Stimulated activated CD8-positive, alpha-beta memory T cell treated with anti-CD3 and anti-CD28 coated beads, Interleukin-7, amount 100 ng/mL, for 4 hours (primary cell): ENCODE data around the gene FHDC1.
"Not testable (repeated sequence)": the region's sequence is repeated elsewhere in the genome, so short reads cannot be mapped to it uniquely, and the experiment has no call there.

Source experiments
- DNase-seq, 2 donors: peaks; one replicate each; pipeline ENCODE4 v3.0.0-alpha.2; 2020; ENCODE audit warnings: low read depth in 2 of 2

The FHDC1 gene, protein sequence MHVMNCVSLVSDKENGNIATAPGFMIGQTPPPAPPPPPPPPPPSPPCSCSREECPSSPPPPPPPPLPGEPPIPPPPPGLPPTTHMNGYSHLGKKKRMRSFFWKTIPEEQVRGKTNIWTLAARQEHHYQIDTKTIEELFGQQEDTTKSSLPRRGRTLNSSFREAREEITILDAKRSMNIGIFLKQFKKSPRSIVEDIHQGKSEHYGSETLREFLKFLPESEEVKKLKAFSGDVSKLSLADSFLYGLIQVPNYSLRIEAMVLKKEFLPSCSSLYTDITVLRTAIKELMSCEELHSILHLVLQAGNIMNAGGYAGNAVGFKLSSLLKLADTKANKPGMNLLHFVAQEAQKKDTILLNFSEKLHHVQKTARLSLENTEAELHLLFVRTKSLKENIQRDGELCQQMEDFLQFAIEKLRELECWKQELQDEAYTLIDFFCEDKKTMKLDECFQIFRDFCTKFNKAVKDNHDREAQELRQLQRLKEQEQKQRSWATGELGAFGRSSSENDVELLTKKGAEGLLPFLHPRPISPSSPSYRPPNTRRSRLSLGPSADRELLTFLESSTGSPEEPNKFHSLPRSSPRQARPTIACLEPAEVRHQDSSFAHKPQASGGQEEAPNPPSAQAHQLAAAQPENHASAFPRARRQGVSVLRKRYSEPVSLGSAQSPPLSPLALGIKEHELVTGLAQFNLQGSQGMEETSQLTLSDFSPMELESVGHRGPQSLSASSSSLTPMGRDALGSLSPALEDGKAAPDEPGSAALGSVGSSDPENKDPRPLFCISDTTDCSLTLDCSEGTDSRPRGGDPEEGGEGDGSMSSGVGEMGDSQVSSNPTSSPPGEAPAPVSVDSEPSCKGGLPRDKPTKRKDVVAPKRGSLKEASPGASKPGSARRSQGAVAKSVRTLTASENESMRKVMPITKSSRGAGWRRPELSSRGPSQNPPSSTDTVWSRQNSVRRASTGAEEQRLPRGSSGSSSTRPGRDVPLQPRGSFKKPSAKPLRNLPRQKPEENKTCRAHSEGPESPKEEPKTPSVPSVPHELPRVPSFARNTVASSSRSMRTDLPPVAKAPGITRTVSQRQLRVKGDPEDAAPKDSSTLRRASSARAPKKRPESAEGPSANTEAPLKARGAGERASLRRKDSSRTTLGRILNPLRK

DNA sequence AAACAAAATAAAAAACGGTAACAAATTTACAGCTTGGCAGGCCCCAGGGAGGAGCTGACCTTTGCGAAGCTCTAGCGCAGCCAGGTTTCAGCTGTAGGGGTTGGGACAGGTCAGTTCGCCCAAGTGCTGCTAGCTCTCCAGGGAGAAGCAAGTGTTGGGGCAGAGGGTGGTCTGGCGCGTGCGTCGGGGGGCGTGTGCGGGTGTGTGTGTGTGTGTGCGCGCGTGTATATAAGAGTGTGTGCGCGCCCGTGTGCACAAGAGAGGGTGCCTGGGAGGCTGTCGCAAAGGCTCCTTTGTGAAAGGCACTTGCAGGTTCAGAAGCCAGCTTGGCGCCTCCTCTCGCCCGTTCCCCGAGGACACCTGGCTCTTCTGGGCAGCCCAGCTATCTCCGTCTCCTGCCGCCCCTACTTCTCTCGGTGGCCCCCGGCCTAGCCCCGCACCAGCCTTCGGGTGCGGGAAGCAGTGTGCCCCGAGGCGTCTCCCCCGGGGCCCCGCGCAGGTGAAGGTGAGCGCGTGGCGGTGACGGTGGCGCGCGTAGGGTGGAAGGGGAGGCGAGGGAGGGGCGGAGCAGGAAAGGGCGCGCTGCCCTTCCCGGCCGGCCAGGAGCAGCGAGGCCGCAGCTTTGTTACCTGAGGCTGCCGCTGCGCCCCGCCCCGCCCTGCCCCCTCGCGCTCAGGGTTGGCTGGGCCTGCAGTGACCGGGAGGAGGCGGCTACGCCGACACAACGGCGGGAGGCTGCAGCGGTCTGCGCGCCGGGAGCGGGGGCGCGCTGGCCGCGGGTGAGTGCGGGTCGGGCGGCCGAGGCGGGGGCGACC is at the start of gene FHDC1:
TSS of gene FHDC1 (plus strand) at position 693 of the 815 bp plus-strand sequence. CDS start 6,735 bp downstream, outside the sequence.
- no peak for DNase-seq

DNA sequence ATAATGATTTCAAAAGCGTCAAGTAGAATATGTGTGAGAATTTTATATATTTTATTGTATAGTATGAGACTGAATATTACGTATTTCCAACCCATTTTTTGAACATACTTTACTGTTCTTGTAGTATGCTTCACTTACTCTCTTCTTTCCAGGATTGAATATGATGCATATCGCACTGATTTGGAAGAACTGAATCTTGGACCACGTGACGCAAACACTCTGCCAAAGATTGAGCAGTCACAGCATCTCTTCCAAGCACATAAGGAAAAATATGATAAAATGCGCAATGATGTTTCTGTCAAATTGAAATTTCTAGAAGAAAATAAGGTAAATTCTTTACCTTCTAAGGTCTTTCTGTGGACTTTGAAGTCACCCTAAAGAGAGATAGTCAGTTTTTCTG is 48.1 kb upstream of the FHDC1 start:
- no peak for DNase-seq

DNA sequence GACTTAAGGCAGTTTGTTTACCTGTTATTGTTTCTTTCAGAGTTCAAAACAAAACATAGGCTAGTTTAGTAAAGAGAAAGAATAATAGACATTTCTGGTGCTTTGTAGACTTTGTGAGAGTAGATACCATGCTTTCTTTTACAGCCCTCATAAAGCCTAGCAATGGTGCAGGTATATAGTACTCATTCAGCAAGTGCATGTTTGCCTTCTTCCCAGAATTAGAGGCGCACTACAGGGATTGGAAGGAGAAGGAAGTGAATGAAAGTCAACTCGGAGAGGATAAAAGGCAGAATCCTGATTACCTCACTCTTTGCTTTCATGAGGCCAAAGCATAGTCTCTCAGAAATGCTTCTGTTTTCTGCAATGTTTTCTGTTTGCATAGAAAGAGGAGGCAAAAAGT is 43.1 kb upstream of the FHDC1 start:
- no peak for DNase-seq

DNA sequence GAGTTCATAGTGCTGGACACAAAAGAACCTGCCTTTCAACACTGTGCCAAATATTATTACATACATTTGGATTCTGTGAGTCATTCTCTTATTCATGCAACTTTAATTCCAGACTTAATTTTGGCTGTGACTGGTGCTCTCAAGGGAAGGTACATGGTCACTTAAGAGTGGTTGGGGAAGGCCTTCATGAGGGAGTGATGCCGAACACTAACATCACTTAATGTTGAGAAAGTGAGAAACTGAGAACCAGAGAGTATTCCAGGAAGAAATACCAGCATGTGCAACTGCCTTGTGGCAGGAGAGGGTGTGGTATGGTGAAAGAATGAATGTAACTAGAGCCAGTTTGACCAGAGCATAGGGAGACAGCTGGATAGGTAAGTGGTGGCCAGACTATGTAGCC is 41.5 kb upstream of the FHDC1 start:
- no peak for DNase-seq

DNA sequence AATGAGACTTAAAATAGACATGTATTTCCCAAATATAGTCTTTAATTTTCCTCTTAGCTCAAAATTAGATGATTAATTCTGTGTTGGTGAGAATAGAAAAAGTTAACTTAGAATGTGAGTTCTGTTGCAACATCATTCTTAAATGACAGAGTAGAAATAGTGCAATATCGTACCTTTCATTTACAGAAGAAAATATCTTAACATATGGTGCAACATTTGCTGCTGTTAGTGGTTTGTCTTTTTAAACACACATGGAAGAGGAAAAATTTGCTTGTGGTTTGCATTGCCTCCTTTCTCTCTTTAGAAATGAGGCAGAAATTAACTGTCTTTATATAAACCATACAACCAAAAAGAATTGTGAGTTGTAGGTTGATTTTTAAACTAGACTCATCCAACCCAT is 39.3 kb upstream of the FHDC1 start:
- DNase-seq, result no peak

DNA sequence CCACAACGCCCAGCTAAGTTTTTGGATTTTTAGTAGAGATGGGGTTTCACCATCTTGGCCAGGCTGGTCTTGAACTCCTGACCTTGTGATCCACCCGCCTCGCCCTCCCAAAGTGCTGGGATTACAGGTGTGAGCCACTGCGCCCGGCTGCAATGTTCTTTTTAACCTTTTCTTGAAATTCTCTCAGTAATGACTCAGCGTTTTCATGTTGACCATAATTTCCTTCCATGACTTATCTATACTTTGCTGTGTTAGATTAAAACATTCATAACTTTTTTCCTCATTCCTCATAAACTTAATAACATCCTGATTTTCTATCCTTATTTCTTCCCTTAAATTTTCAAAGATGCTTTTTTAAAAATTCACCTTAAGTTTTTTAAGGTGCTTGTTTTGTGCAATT is 38.0 kb upstream of the FHDC1 start:
- not testable (repeated sequence) for DNase-seq

DNA sequence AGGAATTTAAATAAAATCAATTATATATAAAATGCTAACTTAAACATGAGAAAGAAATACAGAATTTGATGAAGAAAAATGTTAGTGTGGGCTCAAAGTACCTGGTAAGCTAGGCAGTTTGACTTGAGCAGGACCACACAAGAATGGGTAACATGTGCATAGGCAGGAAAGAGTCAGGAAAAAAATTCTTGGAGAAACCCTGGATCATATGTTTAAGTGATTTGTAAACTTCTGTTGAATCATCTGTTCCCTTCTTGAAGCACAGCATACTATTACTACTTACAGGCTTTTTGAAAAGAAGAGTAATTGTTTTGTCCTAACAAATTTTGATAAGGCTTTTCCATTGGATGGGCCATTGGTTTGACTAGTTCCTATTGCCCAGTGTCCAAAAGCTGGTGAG is 37.5 kb upstream of the FHDC1 start:
- no peak for DNase-seq

DNA sequence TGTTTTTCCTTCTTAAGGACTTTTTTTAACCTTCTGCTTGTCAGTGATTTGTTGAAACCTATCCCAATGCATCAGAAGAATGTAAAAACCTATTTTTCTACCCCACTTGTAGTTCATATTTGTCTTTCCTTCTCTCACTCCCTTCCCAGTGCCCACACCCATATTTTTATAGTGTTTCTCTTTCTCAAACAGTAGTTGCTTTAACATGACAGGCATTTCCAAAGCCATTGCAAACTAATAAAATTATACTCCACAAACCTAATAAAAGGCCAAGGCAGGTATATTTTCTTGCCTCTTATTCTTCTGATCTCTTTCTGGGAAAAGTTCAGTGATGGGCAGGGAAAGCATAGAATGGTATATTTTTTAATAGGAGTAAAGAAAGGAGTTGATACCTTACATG is 35.7 kb upstream of the FHDC1 start:
- DNase-seq, result no peak

DNA sequence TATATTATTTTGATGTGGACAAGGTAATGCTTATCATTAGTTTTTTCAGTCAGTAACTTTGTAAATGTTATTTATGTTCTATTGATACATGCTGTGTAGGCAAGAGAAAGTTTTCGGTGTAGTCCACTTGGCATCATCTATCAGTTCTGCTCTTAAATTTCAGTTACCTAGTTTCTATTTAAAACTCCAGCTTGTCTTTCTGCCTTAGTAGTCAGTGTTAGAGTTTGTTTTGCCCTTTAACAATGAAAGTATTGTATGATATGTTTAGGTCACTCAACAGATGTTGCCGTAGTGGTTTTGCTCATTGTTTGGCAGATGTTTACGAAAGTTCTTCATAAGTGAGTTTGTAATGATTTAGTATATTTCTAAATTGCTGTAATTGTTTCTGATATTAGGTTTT is 34.9 kb upstream of the FHDC1 start:
- DNase-seq, result no peak

DNA sequence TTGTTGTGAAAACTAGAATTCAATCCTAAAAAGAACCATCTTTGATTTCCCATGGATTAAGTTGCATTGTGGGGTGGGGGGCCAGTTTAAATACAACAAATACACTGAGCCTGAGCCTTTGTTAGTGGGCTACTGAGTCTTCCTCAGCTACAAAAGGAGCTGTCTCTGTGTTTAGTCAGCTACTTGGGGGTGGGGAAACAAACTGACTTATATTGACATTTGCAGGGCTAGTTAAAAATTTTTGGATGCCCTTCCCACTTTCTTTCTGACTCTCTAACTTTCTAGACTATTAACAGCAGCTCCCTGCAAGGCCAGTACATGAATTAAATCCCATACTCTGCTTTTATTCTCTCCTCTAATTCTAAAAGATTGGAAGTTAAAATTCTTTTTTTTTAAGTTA is 32.5 kb upstream of the FHDC1 start:
- no peak for DNase-seq

DNA sequence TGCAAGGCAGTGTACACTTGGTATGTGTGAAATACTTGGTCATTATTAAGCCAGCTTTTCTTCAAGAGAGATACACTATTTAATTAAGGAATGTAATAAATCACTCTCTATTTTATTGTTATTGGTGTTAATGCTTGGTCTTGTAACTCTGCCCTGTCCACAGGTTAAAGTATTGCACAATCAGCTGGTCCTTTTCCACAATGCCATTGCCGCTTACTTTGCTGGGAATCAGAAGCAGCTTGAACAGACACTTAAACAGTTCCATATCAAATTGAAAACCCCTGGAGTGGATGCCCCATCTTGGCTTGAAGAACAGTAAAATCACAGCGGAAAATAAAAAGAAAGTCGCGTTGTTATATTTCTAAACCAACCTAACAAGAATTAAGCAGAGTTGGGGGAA is 26.2 kb upstream of the FHDC1 start:
- no peak for DNase-seq

DNA sequence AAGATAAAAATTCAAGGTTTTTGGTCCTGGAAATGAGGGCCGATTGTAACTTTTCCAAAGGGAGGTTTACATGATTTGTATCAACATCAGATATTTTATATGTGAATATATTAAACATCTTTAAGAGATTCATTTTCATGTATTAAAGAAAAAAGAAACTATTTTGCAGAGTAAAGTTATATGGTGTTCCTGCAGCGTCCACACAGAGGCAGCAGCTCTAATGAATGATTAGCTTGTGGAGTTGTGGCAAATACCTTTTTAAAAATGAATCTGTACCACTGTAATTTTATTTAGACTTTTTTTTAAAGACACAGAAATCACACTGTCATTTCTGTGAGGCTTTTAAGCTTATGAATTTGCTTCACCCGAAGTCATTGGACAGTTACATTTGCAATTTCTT is 25.6 kb upstream of the FHDC1 start:
- DNase-seq, result no peak

DNA sequence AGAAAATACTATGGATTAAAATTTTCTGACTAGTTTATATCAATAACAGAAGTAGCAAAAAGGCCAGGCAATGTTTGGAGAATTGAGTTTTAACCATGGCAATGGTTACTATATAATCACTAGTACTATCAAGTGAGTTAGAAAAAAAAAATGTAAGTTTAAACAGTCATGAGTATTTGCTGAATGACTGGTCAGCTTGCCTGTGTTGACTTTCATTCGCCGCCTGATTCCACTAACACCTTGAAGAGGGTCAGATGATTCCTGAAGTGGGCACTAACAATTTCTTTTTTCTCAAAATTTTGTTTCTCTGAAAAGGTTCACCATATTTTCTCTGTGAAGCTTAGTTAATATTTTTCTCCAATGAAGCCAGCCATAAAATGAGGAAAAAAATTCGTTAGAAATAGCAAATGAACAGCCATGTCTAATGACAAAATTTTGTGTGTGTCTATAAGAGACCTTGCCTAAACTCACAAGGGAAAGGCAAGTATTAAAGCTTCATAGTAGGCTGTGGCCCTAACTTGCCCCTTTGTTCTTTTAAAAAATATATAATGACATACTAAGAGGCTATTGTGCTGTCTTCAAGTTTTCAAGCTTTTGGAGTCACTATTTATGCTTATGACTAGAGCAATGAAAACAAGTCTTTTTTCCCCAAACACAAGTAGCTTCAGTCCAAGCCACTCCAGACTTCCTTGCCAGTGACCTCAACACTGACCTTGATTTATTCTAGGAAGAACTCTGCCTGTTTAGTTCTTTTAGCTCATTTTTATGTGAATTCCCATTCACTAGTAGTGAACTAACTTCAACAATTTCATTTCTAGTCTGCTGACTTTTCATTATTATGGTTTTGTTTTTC is 18.4 kb upstream of the FHDC1 start:
- no peak for DNase-seq

DNA sequence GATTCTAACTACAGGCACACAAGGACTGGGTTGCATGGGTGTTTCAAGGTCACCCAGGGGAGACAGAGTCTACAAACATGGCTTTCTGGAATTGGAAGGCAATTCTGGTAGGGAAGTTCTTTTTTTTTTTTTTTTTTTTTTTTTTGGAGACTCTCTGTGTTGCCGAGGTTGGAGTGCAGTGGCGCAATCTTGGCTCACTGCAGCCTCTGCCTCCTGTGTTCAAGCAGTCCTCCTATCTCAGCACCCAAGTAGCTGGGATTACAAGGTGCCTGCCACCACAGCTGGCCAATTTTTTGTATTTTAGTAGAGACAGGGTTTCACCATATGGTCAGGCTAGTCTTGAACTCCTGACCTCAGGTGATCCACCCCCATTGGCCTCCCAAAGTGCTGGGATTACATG is 16.3 kb upstream of the FHDC1 start:
- DNase-seq, result no peak

DNA sequence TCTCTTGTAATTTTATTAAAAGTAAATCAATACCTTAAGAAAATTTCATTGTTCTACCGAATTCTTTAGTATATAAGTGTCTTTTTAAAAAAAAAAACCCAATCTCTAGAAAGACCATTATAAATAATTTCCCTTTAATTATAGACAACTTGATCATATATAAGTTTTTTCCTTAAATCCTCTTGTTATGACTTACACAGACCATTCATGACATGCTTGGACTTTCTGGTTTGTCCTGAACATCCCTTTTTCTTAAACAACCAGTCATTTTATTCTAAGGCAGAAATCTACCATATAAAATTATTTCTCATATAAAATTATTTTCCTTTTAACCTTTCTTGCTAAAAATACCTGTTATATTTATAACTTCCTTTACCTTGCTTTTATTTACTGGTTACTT is 15.4 kb upstream of the FHDC1 start:
- DNase-seq, result no peak

DNA sequence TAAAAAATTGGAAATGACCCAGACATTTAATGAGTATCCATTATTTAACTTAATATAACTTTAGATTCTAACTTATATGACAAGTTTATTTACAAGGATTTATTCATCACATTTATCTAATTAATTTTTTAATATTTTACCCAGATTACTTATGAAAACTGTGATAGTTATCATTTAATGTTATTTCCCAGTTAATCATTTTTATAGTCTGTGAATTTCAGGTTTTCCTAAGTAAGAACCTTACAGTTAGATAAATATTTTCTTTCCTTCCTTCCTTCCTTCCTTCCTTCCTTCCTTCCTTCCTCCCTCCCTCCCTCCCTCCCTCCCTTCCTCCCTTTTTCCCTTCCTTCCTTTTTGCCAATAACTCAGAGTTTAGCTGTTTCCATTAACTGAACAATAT is 14.8 kb upstream of the FHDC1 start:
- no peak for DNase-seq

DNA sequence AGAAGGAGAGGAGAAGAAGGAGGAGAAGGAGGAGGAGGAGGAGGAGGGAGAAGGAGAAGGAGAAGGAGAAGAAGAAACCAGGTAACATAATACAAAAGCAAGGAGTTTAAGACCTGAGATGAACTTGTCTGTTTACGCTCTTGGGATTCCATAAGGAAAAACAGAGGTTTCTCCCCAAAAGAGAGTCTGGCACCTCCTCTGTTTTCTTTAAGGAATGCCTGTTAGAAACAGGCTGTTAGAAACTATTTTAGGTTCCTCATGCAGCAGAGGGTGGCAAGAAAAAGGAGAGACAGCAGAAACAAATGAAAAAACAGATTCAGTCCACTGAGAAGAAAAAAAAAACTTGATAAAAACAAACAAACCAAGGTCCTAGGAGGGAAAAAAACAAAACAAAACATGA is 10.3 kb upstream of the FHDC1 start:
- no peak for DNase-seq

DNA sequence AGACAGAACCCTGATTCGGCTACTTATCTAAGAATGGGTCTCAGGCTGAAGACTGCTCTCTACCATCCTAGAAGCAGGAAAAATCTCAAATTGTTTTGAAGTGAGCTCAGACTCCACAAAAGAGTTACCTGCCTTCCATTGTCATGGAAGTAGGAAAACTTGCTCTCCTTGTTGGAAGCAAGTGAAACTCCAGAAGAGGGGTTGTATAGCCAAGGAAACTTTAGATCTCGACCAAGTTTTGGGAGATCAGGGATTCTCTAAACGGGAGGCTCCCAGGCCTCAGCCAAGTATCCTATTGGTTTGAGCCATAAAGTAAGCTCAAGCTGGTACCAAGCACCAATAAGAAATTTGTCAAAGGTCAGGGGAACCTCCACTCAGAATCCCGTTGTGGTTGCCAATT is 9.2 kb upstream of the FHDC1 start:
- no peak for DNase-seq

DNA sequence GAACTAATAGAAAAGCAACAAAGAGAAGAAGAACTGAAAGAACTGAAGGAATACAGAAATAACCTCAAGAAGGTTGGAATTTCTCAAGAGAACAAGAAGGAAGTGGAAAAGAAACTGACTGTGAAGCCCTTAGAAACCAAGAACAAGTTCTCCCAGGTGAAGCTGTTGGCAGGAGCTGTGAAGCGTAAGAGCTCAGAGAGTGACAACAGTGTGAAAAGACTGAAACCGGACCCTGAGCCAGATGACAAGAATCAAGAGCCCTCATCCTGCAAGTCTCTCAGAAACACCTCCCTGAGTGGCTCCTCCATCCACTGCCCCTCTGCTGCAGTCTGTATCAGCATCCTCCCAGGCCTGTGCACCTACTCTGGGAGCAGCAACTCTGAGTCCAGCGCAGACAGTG is 8.4 kb upstream of the FHDC1 start:
- DNase-seq, result no peak

DNA sequence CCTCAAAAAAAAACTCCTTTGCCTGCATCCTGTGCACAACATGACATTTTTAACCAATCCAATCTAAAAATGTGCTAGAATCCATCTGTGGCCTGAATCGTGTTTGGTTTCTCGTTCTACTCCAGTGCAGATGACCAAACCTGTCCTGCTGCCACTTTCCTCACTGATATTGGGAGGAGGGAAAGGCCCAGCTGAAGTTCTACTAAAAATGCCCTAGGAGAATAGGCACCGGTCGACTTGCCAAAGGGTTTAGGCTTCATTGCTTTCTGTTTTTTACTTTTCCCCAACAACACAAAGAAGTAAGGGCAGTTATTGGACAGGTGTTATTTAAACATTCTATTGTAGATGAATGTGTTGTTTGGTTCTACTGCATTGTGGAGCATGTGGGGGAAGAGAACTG is 7.8 kb upstream of the FHDC1 start:
- DNase-seq, result no peak

DNA sequence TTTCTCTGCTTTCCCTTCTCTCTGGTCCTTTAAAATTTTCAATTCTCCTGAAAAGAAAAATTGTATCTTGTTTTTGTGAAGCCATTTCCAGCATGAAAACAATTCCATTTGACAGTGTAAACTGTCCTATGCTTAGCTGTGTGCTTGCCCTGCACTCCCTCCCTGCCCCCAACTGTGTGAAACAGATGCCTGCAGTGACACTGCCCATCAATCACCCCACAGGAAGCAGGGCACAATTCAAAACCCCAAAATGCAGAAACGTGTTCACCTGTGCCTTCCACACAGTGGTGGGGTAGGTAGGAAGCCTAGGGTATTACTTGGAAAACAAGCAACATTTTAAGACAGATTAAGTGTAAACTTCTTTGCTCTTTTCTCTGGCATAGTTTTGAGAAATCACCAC is 6.2 kb upstream of the FHDC1 start:
- no peak for DNase-seq
